ENCODE results near the gene CYP27C1.

DNA sequence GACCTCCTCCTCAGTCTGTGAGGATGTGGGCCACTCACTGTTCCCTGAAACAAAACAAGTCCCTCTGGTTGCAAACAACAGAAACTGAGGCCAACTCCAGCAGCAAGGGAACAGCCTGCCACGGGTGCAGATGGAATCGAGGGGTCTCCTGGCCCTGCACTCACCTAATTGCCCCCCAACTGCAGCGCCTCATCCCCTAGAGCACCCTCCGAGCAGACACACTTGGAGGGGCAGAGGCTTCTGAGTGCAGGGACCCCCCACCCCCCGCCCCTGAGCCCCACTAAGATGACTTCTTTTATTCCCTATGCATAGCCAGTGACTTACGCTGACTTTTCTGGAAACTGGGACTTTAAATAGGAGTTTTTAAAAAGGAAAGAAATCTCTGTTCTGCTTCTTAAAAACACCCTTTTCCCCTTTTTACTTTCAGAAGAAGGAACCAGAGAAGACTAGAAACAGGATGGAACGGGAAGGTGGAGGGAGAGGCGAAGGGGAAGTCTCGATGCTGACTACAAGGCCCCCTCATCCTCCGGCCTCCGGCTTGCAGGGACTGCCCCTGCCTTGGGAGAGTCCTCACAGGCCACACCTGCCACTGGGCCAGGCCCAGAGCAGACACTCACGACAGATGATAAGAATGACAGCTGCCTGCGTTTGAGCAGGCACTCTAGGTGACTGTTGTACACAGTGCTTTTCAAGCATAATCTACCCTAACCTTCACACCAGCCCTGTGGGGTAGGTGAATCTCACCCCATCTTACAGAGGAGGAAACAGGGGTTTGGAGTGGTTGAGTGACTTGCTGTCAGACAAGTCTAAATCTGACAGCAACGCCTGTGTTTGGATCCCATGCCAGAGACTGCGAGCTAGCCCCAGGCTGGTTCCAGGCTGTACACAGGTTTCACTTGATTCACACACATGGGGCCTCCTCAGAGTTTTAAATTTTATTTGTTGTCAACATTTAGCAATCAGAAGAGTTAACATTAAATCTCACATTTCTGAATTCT lies 85.0 kb downstream of the CYP27C1 start:
- TF ChIP-seq, protein P1, sequence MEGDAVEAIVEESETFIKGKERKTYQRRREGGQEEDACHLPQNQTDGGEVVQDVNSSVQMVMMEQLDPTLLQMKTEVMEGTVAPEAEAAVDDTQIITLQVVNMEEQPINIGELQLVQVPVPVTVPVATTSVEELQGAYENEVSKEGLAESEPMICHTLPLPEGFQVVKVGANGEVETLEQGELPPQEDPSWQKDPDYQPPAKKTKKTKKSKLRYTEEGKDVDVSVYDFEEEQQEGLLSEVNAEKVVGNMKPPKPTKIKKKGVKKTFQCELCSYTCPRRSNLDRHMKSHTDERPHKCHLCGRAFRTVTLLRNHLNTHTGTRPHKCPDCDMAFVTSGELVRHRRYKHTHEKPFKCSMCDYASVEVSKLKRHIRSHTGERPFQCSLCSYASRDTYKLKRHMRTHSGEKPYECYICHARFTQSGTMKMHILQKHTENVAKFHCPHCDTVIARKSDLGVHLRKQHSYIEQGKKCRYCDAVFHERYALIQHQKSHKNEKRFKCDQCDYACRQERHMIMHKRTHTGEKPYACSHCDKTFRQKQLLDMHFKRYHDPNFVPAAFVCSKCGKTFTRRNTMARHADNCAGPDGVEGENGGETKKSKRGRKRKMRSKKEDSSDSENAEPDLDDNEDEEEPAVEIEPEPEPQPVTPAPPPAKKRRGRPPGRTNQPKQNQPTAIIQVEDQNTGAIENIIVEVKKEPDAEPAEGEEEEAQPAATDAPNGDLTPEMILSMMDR (IDR thresholded peaks at IDR 0.05): no peak
- no peak for TF ChIP-seq POLR2A (IDR thresholded peaks at IDR 0.05)
